ENCODE measurements around the gene PCDH19.

Gene PCDH19

GRCh38 chrX:100407784-100408712 lies 2.0 kb downstream of the PCDH19 start:
- Histone ChIP-seq H3K4me1 (no peaks in the 10 kb centered on the region), H3K27ac (no peak overlapping the region), H3K4me3 (ENCODE audit: low read depth, low read length) (no peak overlapping the region), H2AFZ (no peak overlapping the region), H3K9ac (no peak overlapping the region), H3K79me2 (no peaks in the 10 kb centered on the region), H3K36me3 (ENCODE audit: control insufficient read depth, insufficient read depth, low read length) (no peaks in the 10 kb centered on the region), H3K27me3 (ENCODE audit: control insufficient read depth, insufficient read depth, low read length) (no peaks in the 10 kb centered on the region), H3K4me2 (ENCODE audit: low read length) (no peak overlapping the region), H3K9me3 (ENCODE audit: control insufficient read depth, low read length) (no peaks in the 10 kb centered on the region)
- TF ChIP-seq CTCF (IDR thresholded peaks at IDR 0.05), result no peak

- no peaks in the 10 kb centered on the region for H3K27me3 ChIP-seq (ENCODE audit: control insufficient read depth, insufficient read depth, low read length)
- H3K4me2 ChIP-seq (ENCODE audit: low read length), result no peak overlapping the region
- H3K9ac ChIP-seq, result no peak overlapping the region
- H2AFZ ChIP-seq, result no peak overlapping the region
- no peaks in the 10 kb centered on the region for H3K36me3 ChIP-seq (ENCODE audit: control insufficient read depth, insufficient read depth, low read length)
- no peak overlapping the region for H3K4me3 ChIP-seq (ENCODE audit: low read depth, low read length)
- no peaks in the 10 kb centered on the region for H3K9me3 ChIP-seq (ENCODE audit: control insufficient read depth, low read length)
- H3K79me2 ChIP-seq, result no peaks in the 10 kb centered on the region
- no peak for TF ChIP-seq CTCF (IDR thresholded peaks at IDR 0.05)
- H3K27ac ChIP-seq, result no peak overlapping the region
- H3K4me1 ChIP-seq, result no peaks in the 10 kb centered on the region
Measured at GRCh38 chrX:100407147-100407783, 2.8 kb downstream of the PCDH19 start.

DNA sequence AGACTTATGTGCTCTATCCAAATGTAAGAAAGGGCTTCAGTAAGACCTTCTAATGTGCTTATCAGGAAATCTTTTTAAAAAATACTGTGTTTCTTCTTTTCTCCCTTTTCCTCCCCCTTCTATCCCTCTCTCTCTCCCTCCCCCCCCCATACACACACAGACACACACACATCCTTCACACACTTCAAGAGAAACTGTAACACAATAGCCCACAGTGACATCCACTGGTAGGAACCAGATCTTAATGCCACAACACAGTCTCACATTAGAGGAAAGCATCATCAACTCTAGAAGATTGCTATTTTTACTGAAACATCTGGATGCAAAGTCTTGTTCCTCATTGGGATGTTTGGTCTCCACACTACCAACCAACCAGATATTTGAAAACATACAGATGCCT lies 4.6 kb downstream of the PCDH19 start:
- Histone ChIP-seq H2AFZ (no peak overlapping the region), H3K9me3 (ENCODE audit: control insufficient read depth, low read length) (no peaks in the 10 kb centered on the region), H3K79me2 (no peaks in the 10 kb centered on the region), H3K9ac (no peak overlapping the region), H3K27me3 (ENCODE audit: control insufficient read depth, insufficient read depth, low read length) (no peaks in the 10 kb centered on the region), H3K27ac (no peak overlapping the region), H3K4me1 (no peaks in the 10 kb centered on the region), H3K4me3 (ENCODE audit: low read depth, low read length) (no peak overlapping the region), H3K4me2 (ENCODE audit: low read length) (no peak overlapping the region), H3K36me3 (ENCODE audit: control insufficient read depth, insufficient read depth, low read length) (no peaks in the 10 kb centered on the region)
- no peak for TF ChIP-seq CTCF (IDR thresholded peaks at IDR 0.05)

- Histone ChIP-seq H3K9me3 (ENCODE audit: control insufficient read depth, low read length) (no peaks in the 10 kb centered on the region), H3K36me3 (ENCODE audit: control insufficient read depth, insufficient read depth, low read length) (no peaks in the 10 kb centered on the region), H2AFZ (no peak overlapping the region), H3K4me1 (no peaks in the 10 kb centered on the region), H3K4me2 (ENCODE audit: low read length) (no peak overlapping the region), H3K9ac (no peak overlapping the region), H3K4me3 (ENCODE audit: low read depth, low read length) (no peak overlapping the region), H3K27ac (no peak overlapping the region), H3K79me2 (no peaks in the 10 kb centered on the region), H3K27me3 (ENCODE audit: control insufficient read depth, insufficient read depth, low read length) (no peaks in the 10 kb centered on the region)
- TF ChIP-seq CTCF (IDR thresholded peaks at IDR 0.05), result no peak
Measured at GRCh38 chrX:100404851-100405250, 5.2 kb downstream of the PCDH19 start.
